Retinal pigment epithelial cell (primary cell): ENCODE data around the gene IKBIP.

Source experiments
- DNase-seq: peaks from one replicate; pipeline ENCODE4 v3.0.0-alpha.2; 2010; ENCODE audit warnings: low read depth
- H3K4me3 ChIP-seq: 2 replicates; pipeline ENCODE4 v1.5.1; 2011; ENCODE audit warnings: mild to moderate bottlenecking, low read length, control low read depth, moderate library complexity
- TF ChIP-seq, protein P1 (sequence below): conservative IDR thresholded peaks from 2 replicates; pipeline ENCODE4 v1.5.1; 2011; ENCODE audit warnings: low read depth, low read length, control low read depth, inconsistent platforms

Gene IKBIP

GRCh38 chr12:98591209-98591608, 53.4 kb downstream of the IKBIP start:
- TF ChIP-seq, protein P1, sequence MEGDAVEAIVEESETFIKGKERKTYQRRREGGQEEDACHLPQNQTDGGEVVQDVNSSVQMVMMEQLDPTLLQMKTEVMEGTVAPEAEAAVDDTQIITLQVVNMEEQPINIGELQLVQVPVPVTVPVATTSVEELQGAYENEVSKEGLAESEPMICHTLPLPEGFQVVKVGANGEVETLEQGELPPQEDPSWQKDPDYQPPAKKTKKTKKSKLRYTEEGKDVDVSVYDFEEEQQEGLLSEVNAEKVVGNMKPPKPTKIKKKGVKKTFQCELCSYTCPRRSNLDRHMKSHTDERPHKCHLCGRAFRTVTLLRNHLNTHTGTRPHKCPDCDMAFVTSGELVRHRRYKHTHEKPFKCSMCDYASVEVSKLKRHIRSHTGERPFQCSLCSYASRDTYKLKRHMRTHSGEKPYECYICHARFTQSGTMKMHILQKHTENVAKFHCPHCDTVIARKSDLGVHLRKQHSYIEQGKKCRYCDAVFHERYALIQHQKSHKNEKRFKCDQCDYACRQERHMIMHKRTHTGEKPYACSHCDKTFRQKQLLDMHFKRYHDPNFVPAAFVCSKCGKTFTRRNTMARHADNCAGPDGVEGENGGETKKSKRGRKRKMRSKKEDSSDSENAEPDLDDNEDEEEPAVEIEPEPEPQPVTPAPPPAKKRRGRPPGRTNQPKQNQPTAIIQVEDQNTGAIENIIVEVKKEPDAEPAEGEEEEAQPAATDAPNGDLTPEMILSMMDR = no peak
- no peak overlapping the region for H3K4me3 ChIP-seq
- no peak for DNase-seq

DNA sequence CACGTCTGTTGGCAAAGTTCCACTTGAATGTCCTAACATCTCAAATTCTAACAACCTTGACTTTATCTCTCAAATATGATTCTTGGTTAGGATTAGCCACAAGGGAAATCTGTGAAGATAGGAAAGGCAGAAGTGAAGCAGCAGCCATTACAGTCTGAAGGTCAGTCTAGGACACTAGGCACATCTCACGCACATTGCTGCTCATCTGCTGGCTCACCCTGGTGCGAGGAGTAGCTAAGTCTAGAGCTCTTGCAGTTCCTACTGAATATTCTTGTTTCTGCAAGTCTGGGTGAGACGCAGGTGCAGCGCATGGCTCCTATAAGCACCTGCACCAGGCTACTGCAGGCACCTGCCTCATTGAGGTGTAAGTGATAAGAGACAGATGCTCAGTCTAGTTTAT, 57.5 kb downstream of the IKBIP start:
- no peak for DNase-seq
- TF ChIP-seq, protein P1 = no peak
- H3K4me3 ChIP-seq = no peak overlapping the region

DNA sequence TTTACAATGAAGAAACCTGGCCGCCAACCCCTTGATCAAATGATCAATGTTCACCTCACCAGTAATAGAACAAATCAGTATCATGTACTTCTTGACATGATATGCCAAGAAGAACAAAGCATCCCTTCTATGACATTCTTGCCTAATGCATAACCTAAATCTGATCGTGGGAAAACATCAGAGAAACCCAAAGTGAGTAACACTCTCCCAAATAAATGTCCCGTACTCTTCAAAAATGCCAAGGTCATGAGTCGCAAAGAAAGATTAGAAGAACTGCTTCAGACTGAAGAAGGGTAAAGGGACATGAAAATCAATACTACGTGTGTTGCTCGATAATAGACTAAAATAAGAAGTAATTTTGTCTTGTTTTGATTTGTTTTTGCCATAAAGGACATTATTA, 62.5 kb downstream of the IKBIP start:
- no peak for DNase-seq
- TF ChIP-seq, protein P1 = no peak
- H3K4me3 ChIP-seq = no peak overlapping the region

DNA sequence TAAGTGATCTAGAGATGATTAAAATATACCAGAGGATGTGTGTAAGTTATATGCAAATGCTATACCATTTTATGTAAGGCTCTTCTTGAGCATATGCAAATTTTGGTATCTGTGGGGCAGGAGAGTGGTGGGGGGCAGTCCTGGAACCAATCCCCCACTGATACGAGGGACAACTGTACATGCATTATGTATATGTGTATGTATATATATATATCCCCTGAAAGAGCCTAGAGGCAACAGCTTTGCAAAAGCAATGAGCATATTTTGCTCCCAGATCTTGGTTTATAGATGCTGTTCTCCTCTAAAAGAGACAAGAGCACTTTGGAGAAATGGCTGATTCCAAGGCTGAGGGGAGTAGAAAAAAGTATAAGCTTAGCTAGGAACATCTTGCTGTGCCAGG, 63.5 kb downstream of the IKBIP start:
- no peak overlapping the region for H3K4me3 ChIP-seq
- TF ChIP-seq, protein P1 = no peak
- no peak for DNase-seq

GRCh38 chr12:98580695-98581094, 63.9 kb downstream of the IKBIP start:
- TF ChIP-seq, protein P1 = no peak
- no peak for DNase-seq
- H3K4me3 ChIP-seq = no peak overlapping the region

DNA sequence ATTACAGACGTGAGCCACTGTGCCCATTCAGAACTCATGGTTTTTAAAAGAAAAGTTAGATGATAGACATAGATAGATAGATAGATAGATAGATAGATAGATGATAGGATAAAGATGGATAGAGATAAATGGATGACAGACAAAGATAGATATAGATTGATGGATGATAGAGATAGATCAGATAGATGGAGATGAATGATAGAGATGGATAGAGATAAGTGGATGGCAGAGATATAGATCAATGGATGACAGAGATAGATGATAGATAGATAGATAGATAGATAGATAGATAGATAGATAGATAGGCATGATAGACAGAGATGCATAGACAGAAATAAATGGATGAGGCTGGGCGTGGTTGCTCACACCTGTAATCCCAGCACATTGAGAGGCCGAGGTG, 64.8 kb downstream of the IKBIP start:
- TF ChIP-seq, protein P1 = no peak
- H3K4me3 ChIP-seq = no peak overlapping the region
- no peak for DNase-seq

- no peak for DNase-seq
- TF ChIP-seq, protein P1 = no peak
- H3K4me3 ChIP-seq = no peak overlapping the region
These were observed 65.2 kb downstream of the IKBIP start for GRCh38 chr12:98579347-98579746.
